WTC11 (cell line): ENCODE results near the gene SLC38A7. TPM values are rescaled to one million over a fixed set of nuclear protein-coding genes. Genes with fewer than 3 reads are reported as not detected.
"Not testable (repeated sequence)": the region's sequence is repeated elsewhere in the genome, so short reads cannot be mapped to it uniquely, and the experiment has no call there.

Experiments
- ATAC-seq: fragments of 200-7000 bp; cut with Tn5 transposase; 2 replicates; pipeline ENCODE4 v1.10.0; 2021; ENCODE audit warnings: mild to moderate bottlenecking, moderate library complexity
- CTCF ChIA-PET: fragments of 300-600 bp; sonication (Branson Sonifier 250); formaldehyde crosslinking; loops from one replicate; lab custom pipeline; 2021; ENCODE audit warnings: antibody characterized with exemption; lab: Charles Lee
- POLR2A ChIA-PET: fragments of 350-600 bp; sonication (Branson Sonifier 250); formaldehyde crosslinking; loops from one replicate; lab custom pipeline; 2021; ENCODE audit warnings: antibody characterized with exemption; lab: Charles Lee
- DNase-seq: peaks from one replicate; pipeline ENCODE4 v3.0.0; 2021; ENCODE audit warnings: low spot score
- H3K27ac Mint-ChIP-seq: 2 replicates; pipeline ENCODE4 v1.8.0; 2021; ENCODE audit warnings: mixed read lengths
- H3K27me3 Mint-ChIP-seq: 2 replicates; pipeline ENCODE4 v1.8.0; 2021; ENCODE audit warnings: low read depth, mild to moderate bottlenecking, moderate library complexity, mixed read lengths
- H3K36me3 Mint-ChIP-seq: 2 replicates; pipeline ENCODE4 v1.8.0; 2021; ENCODE audit warnings: mixed read lengths
- H3K4me1 Mint-ChIP-seq: 2 replicates; pipeline ENCODE4 v1.8.0; 2022; ENCODE audit warnings: mixed read lengths
- H3K4me3 Mint-ChIP-seq: 2 replicates; pipeline ENCODE4 v1.8.0; 2021; ENCODE audit warnings: mild to moderate bottlenecking, moderate library complexity, mixed read lengths
- H3K9me3 Mint-ChIP-seq: 2 replicates; pipeline ENCODE4 v1.8.0; 2021; ENCODE audit warnings: mixed read lengths
- CREM ChIP-seq: sonication (generic); formaldehyde crosslinking; IDR thresholded peaks from 2 replicates; pipeline ENCODE4 v1.8.1; 2022; ENCODE audit warnings: mild to moderate bottlenecking, missing genetic modification reagents, moderate library complexity
- ERG ChIP-seq: fragments of 250-450 bp; sonication (Bioruptor Pico); IDR thresholded peaks from 2 replicates; pipeline ENCODE4 v1.8.0; 2021; ENCODE audit warnings: mild to moderate bottlenecking
- JAZF1 ChIP-seq: fragments of 250-450 bp; sonication (Bioruptor Pico); IDR thresholded peaks from 2 replicates; pipeline ENCODE4 v1.9.0; 2021; ENCODE audit warnings: moderate library complexity, mild to moderate bottlenecking, inconsistent platforms
- NFATC4 ChIP-seq: fragments of 250-450 bp; sonication (Bioruptor Pico); IDR thresholded peaks from 2 replicates; pipeline ENCODE4 v1.9.0; 2021; ENCODE audit warnings: mild to moderate bottlenecking
- RELA ChIP-seq: sonication (generic); formaldehyde crosslinking; IDR thresholded peaks from 2 replicates; pipeline ENCODE4 v1.8.1; 2022; ENCODE audit warnings: missing genetic modification reagents, mild to moderate bottlenecking, borderline replicate concordance
- SOX15 ChIP-seq: fragments of 250-450 bp; sonication (Bioruptor Pico); IDR thresholded peaks from 2 replicates; pipeline ENCODE4 v1.9.0; 2021; ENCODE audit warnings: mild to moderate bottlenecking
- TP53 ChIP-seq: sonication (generic); formaldehyde crosslinking; IDR thresholded peaks from 2 replicates; pipeline ENCODE4 v1.8.1; 2023; ENCODE audit warnings: mild to moderate bottlenecking, missing genetic modification reagents
- ZNF138 ChIP-seq: sonication (generic); formaldehyde crosslinking; conservative IDR thresholded peaks from 2 replicates; pipeline ENCODE4 v1.8.1; 2022; ENCODE audit warnings: mild to moderate bottlenecking, moderate library complexity, missing genetic modification reagents
- total RNA-seq: library from RNA; stranded (reverse); gene quantifications from 3 replicates; pipeline ENCODE4 v1.2.3, GENCODE V29; 2021
- TF ChIP-seq, protein P1 (sequence below): sonication (generic); formaldehyde crosslinking; IDR thresholded peaks from 2 replicates; pipeline ENCODE4 v1.8.1; 2022; ENCODE audit warnings: mild to moderate bottlenecking, missing genetic modification reagents, moderate library complexity, borderline replicate concordance
- TF ChIP-seq, protein P2 (sequence below): fragments of 200-600 bp; IDR thresholded peaks from 2 replicates; pipeline ENCODE4 v1.8.0; 2022; ENCODE audit warnings: antibody characterized with exemption

Gene SLC38A7
- total RNA-seq, 1 experiment from 2014 or later = 23.1 TPM

- TF ChIP-seq JAZF1 (CRISPR knock-in tag) (no peak), TP53 (no peak), SOX15 (no peak)
Observed at GRCh38 chr16:58670946-58671583, 13.5 kb downstream of the SLC38A7 start (continued).

GRCh38 chr16:58670177-58670576 lies 14.4 kb downstream of the SLC38A7 start:
- DNase-seq (no peak), ATAC-seq (no peak)
- H3K4me1 Mint-ChIP-seq = no peaks in the 10 kb centered on the region
- no peak overlapping the region for H3K4me3 Mint-ChIP-seq
- peaks cover 29% of the 10 kb centered on the region for H3K36me3 Mint-ChIP-seq
- H3K9me3 Mint-ChIP-seq = no peaks in the 10 kb centered on the region
- ChIA-PET POLR2A (no interaction called here), CTCF (no interaction called here)
- H3K27me3 Mint-ChIP-seq = no peaks in the 10 kb centered on the region; the same call in 1 of the 2 replicates
- TF ChIP-seq ERG (CRISPR knock-in tag) (no peak), NFATC4 (no peak)
- TF ChIP-seq, protein P1, sequence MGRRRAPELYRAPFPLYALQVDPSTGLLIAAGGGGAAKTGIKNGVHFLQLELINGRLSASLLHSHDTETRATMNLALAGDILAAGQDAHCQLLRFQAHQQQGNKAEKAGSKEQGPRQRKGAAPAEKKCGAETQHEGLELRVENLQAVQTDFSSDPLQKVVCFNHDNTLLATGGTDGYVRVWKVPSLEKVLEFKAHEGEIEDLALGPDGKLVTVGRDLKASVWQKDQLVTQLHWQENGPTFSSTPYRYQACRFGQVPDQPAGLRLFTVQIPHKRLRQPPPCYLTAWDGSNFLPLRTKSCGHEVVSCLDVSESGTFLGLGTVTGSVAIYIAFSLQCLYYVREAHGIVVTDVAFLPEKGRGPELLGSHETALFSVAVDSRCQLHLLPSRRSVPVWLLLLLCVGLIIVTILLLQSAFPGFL = no peak
- no peak overlapping the region for H3K27ac Mint-ChIP-seq

DNA sequence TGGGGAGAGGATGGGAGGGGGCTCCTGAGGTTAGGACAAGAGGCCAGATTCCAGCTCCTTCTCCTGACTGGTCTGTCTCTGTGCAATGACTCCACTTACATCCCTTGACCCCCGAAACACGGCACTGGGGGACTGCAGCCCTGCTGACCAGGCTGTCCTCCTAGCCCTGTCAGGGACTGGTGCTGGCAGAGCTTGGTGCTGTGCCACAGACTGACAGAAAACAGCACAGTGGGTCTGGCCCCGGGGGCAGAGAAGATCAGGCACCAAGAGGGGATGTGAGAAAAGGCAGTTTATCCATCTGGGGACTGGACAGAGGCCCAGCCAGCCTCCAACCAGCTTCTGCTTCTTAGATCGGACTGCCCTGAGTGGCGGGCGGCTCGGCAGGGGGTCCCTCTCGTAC lies 19.4 kb downstream of the SLC38A7 start:
- Mint-ChIP-seq H3K4me3 (no peak overlapping the region), H3K27ac (no peak overlapping the region), H3K27me3 (no peaks in the 10 kb centered on the region; the same call in 1 of the 2 replicates), H3K4me1 (no peaks in the 10 kb centered on the region), H3K36me3 (peaks cover 17% of the 10 kb centered on the region), H3K9me3 (no peaks in the 10 kb centered on the region)
- ChIA-PET POLR2A (no interaction called here), CTCF (interaction anchor here (0.5 to 2.4 kb wide), 4 partner anchors 13 to 248 kb away, joined by 4 to 7 read pairs (median 6); no protein-coding TSS in a partner anchor)
- DNase-seq (no peak), ATAC-seq (no peak)
- TF ChIP-seq ZNF138 (CRISPR knock-in tag) (no peak), CREM (CRISPR knock-in tag) (no peak)

GRCh38 chr16:58661199-58661830 lies 23.3 kb downstream of the SLC38A7 start:
- Mint-ChIP-seq H3K4me1 (no peaks in the 10 kb centered on the region), H3K27ac (no peak overlapping the region), H3K4me3 (no peak overlapping the region), H3K9me3 (no peaks in the 10 kb centered on the region), H3K36me3 (no peaks in the 10 kb centered on the region), H3K27me3 (no peaks in the 10 kb centered on the region; the same call in 1 of the 2 replicates)
- peak; percentile 23 for DNase-seq
- CTCF ChIA-PET = interaction anchor here (0.6 to 2.7 kb wide), 32 partner anchors 9 to 539 kb away, joined by 3 to 38 read pairs (median 4); partner anchors contain the start of genes NDRG4, SETD6 and SLC38A7
- TF ChIP-seq RELA (CRISPR knock-in tag) = no peak
- TF ChIP-seq, protein P2, sequence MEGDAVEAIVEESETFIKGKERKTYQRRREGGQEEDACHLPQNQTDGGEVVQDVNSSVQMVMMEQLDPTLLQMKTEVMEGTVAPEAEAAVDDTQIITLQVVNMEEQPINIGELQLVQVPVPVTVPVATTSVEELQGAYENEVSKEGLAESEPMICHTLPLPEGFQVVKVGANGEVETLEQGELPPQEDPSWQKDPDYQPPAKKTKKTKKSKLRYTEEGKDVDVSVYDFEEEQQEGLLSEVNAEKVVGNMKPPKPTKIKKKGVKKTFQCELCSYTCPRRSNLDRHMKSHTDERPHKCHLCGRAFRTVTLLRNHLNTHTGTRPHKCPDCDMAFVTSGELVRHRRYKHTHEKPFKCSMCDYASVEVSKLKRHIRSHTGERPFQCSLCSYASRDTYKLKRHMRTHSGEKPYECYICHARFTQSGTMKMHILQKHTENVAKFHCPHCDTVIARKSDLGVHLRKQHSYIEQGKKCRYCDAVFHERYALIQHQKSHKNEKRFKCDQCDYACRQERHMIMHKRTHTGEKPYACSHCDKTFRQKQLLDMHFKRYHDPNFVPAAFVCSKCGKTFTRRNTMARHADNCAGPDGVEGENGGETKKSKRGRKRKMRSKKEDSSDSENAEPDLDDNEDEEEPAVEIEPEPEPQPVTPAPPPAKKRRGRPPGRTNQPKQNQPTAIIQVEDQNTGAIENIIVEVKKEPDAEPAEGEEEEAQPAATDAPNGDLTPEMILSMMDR = 0 out of 2 replicates have a peak, but pooled peaks have one; percentile 13
- peak; percentile 95 for ATAC-seq
- POLR2A ChIA-PET = interaction anchor here (0.6 to 1.0 kb wide), 3 partner anchors 9 to 39 kb away, joined by 3 to 8 read pairs (median 3); no protein-coding TSS in a partner anchor

- POLR2A ChIA-PET, H3K4me1 Mint-ChIP-seq, ATAC-seq: not testable (repeated sequence)
Observed at GRCh38 chr16:58659911-58660310, 24.7 kb downstream of the SLC38A7 start.

More at GRCh38 chr16:58659911-58660310, 24.7 kb downstream of the SLC38A7 start:
- CTCF ChIA-PET = interaction anchor here (1.3 to 2.1 kb wide), 3 partner anchors 25 to 160 kb away, joined by 4 to 13 read pairs (median 6); partner anchors contain the start of genes NDRG4 and SLC38A7
- H3K27me3 Mint-ChIP-seq, H3K4me3 Mint-ChIP-seq, H3K36me3 Mint-ChIP-seq, H3K9me3 Mint-ChIP-seq, H3K27ac Mint-ChIP-seq, DNase-seq: not testable (repeated sequence)
